GM19023 (cell line): ENCODE measurements around the gene NBAS.
A peak's percentile ranks its signal among the peaks of the same experiment; 100 is the strongest.

Experiments used
- ATAC-seq: cut with Tn5 transposase; IDR thresholded peaks from one replicate; pipeline ENCODE4 v1.9.1; 2021; ENCODE audit warnings: mild to moderate bottlenecking, moderate library complexity; ENCODE audit not compliant: unreplicated experiment

The NBAS gene

GRCh38 chr2:15181092-15181745 is 379.9 kb downstream of the NBAS start:
- no peak for ATAC-seq

DNA sequence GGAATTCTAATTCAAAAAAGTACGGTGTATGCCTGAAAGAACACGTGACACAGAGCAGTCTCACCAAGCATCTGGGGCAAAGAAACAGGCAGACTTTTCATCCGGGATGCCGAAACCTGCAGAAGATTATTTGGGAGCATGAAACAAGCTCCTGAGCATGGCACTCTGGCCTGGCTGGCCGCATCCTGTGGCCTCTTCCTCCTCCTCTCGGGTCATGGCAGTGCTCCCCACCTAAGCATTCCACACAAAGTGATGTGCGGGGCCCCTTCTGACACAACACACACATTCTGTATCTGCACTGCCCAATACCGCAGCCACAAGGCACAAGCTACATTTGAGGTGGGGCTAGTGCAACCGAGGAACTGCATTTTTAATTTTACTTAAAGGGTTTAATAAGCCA is 380.8 kb downstream of the NBAS start:
- no peak for ATAC-seq

DNA sequence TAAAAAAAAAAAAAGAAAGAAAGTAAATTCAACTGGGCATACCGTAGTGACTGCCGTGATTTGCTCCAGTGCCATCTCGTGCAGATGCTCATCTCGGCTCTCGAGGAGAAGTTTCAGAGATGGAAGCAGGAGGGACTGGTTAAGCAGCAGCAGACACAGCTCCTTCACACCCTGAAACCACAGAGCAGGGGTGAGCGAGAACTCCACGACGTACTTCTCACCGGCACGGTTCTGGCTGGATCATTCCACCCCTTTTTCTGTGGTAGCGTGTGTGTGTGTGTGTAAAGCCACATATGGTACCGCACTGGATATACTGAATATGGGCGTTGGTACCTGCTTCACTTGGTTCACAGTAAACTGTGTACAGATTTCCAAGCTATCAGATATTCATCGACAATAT is 382.2 kb downstream of the NBAS start:
- ATAC-seq, result no peak

DNA sequence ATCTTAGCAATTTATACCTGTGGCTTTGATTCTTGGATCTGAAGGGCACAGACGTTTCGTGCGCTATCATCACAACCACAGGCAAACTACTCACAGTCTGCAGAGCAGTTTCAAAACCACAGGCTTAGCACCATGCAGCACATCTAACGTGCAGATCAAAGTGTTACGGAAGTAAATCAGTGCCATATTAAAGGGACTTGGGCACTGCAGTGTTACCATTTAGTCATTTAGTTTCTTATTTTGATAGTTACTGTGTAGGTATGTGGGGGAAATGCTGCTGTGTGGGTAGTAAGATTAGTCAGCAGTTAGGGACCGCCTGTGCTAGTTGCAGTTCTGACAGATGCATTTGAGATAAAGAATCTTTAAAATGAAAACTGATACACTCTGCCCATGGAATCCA is 384.0 kb downstream of the NBAS start:
- ATAC-seq, result peak; percentile 97

DNA sequence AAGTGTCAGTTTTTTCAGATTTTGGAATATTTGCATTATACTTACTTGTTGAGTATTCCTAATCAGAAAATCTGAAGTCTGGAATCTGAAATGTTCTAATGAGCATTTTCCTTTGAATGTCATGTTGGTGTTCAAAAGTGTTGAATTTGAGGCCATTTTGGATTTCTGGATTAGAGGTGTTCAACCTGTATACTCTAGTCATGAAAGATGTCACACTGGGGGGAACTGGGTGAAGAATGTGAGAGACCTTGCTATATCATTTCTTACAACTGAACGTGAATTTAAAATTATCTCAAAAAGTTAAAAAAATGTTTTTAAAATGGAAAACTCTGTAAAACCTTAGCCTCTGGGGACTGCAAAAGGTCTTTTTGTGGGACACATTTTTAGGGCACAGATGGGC is 384.5 kb downstream of the NBAS start:
- no peak for ATAC-seq

GRCh38 chr2:15174567-15174966 is 386.6 kb downstream of the NBAS start:
- no peak for ATAC-seq

GRCh38 chr2:15173501-15173900 is 387.6 kb downstream of the NBAS start:
- no peak for ATAC-seq

DNA sequence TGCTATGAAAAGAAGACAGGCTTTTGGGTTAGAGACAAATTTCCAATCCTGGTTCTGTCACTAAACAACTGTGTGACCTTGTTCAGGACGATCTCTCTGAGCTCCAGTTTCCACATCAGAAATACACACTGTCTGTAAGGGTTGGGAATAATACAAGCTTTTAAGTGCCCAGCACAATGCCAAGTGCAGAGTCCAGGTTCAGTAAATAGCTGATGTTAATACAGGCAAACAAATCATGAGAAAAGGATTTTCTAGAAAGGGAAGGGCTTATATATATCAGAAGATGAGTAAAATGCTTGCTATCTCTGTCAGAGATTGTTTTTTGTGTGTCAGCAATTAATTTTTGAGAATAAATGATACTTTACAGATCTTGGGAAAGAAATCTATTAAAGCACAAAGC is 388.3 kb downstream of the NBAS start:
- no peak for ATAC-seq

DNA sequence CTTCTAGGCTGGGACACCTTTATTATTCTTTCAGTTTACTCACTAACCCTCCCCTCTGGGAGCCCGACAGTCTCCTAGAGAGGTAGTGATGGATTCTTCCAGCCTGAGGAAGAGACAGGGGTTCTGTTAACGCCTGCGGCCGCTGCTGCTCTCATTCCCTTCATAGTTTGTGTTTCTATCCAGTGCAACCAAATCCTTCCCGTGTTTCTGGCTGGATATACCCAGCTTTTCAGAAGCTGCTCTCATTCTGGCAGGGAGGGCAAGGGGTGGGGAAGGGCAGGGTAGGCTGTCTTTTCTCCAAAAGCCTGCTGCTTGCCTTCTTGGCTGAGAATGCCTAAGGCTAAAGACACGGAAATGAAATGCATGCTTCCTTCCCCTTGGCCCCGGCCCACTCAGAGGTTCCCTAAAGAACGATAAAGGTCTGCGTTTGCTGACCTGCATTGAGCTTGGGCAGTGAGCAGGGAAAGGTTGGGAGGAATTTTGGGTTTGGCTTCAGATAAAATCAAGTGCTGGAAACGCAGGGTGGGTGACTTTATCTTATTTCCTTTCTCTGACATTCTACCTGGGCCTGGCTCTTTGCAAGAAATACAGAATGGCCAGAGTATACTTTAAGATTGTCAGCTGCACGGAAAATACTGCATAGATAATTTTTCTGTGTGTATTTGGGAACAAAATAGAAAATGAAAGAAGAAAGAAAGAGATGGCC is 390.9 kb downstream of the NBAS start:
- ATAC-seq, result no peak

DNA sequence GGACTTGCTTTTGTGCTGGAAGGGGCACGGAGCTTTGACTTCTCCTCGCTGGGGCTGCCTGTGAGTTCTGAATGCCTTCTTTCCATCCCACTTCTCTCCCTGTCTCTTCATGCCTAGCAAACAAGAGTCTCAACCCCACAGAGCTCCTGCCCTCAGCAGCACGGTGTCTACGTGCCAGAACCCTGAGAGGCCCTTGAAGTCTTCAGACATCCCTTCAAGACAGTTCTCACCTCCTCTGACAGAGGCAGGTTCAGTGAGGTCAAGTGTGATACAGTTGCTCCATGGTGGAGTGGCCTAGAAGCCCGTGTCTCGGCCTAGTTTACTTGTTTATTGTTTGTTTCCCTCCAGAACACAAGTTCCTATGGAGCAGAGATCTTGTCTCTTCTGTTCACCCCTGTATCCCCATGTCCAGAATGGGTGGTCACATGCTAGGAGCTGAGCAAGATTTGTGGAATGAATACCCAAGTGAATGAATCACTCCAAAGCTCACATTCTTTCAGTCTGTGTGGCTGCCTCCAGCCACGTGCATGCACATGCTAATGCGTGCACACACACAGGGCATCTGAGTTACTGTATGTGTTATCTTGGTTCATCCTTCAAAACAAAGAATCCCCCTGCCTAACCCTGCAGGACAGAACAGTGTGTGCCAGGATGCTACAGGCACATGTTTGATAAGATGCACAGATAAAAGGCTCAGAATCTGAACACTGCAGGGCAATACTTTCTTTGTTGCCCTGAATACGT is 391.6 kb downstream of the NBAS start:
- no peak for ATAC-seq

GRCh38 chr2:15168116-15168515 is 393.0 kb downstream of the NBAS start:
- ATAC-seq, result no peak

DNA sequence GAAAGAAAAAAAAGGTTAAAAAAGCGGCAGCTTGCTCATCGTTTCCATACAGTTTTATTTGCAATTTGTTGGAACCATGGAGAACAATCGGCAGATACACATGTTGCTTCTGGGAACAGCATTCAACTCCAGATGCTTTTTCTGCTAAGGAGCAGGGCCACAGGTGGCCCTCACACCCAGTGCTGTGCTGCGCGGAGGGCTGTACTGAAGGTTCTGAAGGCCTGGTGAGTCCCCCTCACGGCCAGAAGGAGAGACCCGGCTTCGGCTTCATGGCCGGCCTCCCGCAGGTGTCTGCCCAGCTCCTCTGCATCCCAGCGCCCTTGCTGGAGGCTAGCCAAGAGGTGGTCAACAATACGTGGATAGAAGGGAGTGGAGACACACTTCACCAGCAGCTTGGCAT is 394.3 kb downstream of the NBAS start:
- no peak for ATAC-seq

DNA sequence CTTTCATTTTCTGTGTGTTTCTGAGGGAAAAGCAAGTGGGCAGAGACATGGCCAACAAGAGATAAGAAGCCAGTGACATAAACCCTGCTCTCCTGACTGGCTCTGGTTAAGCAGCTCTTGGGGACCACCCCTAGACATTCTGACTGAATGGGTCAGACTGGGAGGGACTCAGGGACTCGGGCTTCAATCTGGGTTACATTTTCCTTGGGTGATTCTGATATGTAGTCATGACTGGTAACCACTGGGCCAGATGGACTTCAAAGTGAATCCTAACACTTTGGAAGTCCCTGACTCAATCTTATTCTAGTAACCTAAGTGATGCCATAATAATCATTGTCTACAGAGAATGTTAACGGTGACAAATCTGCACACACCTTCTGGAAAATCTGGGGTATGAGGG is 397.8 kb downstream of the NBAS start:
- no peak for ATAC-seq

DNA sequence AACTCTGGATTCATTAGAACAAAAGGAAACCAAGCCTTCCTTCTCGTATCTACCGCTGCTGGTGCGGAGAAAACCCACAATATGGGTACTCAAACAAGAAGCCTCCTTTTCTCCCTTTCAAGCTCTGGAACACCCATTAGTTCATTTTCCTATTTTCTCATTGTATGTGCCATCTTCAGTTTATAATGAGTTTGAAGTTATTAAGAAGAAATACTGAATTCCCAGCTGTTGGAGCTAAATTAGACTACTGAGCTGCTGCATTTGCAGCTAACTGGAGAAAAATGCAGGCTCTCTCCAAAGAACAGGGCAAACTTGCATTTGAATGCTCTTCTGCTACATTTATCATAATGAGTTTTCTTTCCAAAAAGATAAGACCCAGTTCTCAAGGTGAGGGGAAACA is 398.5 kb downstream of the NBAS start:
- no peak for ATAC-seq

- no peak for ATAC-seq
Measured at GRCh38 chr2:15160201-15160991, 400.7 kb downstream of the NBAS start.

DNA sequence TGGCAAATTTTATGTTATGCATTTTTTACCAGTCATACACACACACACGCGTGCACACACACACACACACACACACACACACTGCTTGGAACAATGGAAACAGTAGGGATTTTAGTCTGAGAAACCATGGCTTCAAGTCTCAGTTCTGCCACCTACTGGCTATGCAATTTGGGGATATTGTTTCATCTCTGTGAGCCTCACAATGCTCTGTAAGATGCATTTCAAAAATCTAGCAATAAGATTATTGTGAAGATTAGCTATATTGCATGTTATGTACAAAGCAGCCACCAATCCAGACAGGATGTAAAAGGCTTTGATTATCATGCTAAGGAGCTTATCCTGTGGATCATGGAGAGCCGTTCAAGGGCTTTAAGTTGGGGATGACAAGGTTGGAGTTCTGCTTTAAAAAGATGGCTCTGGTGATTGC is 401.4 kb downstream of the NBAS start:
- ATAC-seq, result no peak

DNA sequence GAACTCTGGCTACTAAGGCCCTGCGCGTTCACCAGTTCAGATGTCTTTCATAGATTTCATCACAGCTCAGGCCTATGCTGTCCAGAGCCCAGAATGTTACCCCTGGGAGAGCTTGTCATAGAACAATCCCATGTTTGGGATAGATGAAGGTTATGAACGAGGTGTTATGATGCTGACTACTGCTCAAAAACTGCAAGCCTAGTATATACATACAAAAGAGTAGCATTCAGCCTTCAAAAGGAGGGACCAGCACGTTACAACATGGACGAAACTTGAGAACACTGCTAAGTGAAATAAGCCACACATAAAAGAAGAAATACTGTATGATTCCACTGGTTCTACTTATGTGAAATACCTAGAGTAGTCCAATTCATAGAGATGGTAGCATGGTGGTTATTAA is 401.9 kb downstream of the NBAS start:
- no peak for ATAC-seq

GRCh38 chr2:15158532-15158931 is 402.6 kb downstream of the NBAS start:
- ATAC-seq, result no peak

DNA sequence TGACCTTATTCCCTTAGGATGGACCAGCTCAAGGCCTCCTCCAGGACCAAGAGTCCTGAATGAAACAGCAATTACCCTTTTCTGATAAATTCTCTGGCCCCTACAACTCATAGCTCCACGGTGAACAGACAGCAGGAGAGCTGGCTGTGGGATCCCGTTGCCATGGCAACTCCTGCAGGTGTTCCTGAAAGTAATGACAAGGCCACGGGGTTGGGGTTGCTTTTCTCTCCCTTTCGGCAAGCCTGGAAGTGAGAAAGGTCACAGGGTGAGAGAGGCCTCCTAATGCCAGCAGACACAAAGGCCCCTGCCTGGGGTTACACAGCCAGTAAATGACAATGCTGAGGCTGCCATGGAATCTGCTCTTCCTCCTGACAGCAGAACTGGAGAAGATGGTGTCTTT is 403.0 kb downstream of the NBAS start:
- no peak for ATAC-seq

DNA sequence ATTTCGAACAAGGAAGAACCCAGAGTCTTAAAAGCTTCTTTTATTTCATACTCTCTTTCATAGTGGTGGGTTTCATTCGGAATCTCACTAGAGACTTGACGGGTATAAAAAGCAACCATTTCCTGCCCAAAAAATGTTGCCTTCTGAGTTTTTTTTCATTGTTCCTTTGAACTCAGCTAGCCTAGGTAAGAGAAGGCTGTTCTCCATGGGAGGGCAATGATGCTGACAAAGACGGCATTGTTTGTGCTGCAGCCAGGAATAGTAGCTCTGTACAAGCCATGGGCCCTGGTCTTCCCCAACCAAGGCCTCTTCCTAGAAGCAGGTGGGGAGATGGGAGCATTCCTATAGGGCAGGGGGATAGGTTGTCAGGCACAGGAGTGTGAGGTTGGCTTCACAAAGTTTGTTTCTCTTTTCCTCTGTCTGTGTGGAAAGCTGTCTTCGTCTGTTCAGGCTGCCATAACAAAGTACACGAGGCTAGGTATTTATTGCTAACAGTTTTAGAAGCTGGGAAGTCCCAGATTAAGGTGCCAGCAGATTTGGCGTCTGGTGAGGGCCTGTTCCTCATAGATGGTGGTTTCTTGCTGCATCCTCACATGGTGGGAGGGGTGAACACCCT is 405.1 kb downstream of the NBAS start:
- no peak for ATAC-seq

- ATAC-seq, result no peak
Measured at GRCh38 chr2:15154297-15154696, 406.8 kb downstream of the NBAS start.
